Measurements from ENCODE around the gene TAPT1.

The TAPT1 gene

DNA sequence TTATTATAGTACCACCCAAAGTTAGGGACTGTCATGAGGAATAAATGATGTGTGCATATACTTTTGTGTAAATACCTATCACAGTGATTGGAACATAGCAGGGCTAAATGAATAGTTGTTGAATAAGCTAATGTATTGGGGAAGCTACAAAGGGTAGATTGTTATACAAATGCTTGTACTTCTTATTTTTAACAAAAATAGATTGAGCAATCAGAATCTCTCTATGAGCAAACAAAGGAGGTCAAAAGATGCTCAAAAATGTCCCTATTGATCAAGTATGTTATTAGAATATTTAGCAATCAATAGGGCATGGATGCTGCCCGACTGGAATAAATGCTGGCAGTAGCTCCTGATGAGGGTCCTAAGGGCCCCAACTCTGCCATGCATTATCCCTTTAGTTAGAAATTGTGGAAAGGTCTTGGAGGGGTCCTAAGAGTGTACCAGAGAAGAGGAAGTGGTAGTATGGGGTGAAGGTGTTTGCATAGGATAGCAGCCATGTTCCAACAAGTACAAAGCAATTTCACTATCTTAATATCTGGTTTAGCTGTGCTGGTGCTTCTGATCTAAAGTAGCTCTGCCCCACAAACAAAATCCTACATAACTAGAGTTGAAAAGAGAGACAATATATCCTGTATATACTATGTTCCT is 33.1 kb upstream of the TAPT1 start:
- Histone ChIP-seq H3K4me2 (ENCODE audit: low read length) (no peak overlapping the region), H3K27ac (ENCODE audit: low read depth, low read length, poor library complexity, severe bottlenecking) (no peak overlapping the region), H3K4me1 (ENCODE audit: insufficient read depth, low read length, severe bottlenecking) (peaks cover 18% of the 10 kb centered on the region), H3K9me3 (ENCODE audit: low read length) (no peaks in the 10 kb centered on the region), H3K4me3 (ENCODE audit: low read depth, low read length, poor library complexity, severe bottlenecking) (no peak overlapping the region), H3K27me3 (ENCODE audit: insufficient read depth, low read length) (no peaks in the 10 kb centered on the region), H3K79me2 (ENCODE audit: insufficient read depth, low read length) (no peaks in the 10 kb centered on the region), H4K20me1 (ENCODE audit: insufficient read depth, low read length) (no peaks in the 10 kb centered on the region), H3K9ac (ENCODE audit: low read length) (no peak overlapping the region), H2AFZ (ENCODE audit: low read length) (no peak overlapping the region), H3K9me2 (ENCODE audit: low read depth, low read length) (no peaks in the 10 kb centered on the region), H3K36me3 (ENCODE audit: insufficient read depth, low read length) (no peaks in the 10 kb centered on the region), H3F3A (ENCODE audit: insufficient read depth, low read length) (no peaks in the 10 kb centered on the region)
- TF ChIP-seq EZH2 (IDR thresholded peaks at IDR 0.05; ENCODE audit: borderline replicate concordance, low read length), result no peak
- TF ChIP-seq, protein P1, sequence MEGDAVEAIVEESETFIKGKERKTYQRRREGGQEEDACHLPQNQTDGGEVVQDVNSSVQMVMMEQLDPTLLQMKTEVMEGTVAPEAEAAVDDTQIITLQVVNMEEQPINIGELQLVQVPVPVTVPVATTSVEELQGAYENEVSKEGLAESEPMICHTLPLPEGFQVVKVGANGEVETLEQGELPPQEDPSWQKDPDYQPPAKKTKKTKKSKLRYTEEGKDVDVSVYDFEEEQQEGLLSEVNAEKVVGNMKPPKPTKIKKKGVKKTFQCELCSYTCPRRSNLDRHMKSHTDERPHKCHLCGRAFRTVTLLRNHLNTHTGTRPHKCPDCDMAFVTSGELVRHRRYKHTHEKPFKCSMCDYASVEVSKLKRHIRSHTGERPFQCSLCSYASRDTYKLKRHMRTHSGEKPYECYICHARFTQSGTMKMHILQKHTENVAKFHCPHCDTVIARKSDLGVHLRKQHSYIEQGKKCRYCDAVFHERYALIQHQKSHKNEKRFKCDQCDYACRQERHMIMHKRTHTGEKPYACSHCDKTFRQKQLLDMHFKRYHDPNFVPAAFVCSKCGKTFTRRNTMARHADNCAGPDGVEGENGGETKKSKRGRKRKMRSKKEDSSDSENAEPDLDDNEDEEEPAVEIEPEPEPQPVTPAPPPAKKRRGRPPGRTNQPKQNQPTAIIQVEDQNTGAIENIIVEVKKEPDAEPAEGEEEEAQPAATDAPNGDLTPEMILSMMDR (IDR thresholded peaks at IDR 0.05; ENCODE audit: low read length), result no peak

GRCh38 chr4:16257611-16258010 is 31.3 kb upstream of the TAPT1 start:
- H3K4me2 ChIP-seq (ENCODE audit: low read length), result no peak overlapping the region
- H3F3A ChIP-seq (ENCODE audit: insufficient read depth, low read length), result no peaks in the 10 kb centered on the region
- H3K9me2 ChIP-seq (ENCODE audit: low read depth, low read length), result no peaks in the 10 kb centered on the region
- H3K9me3 ChIP-seq (ENCODE audit: low read length), result no peaks in the 10 kb centered on the region
- no peaks in the 10 kb centered on the region for H3K36me3 ChIP-seq (ENCODE audit: insufficient read depth, low read length)
- H2AFZ ChIP-seq (ENCODE audit: low read length), result no peak overlapping the region
- H3K9ac ChIP-seq (ENCODE audit: low read length), result no peak overlapping the region
- no peak overlapping the region for H3K27ac ChIP-seq (ENCODE audit: low read depth, low read length, poor library complexity, severe bottlenecking)
- no peak overlapping the region for H3K4me3 ChIP-seq (ENCODE audit: low read depth, low read length, poor library complexity, severe bottlenecking)
- TF ChIP-seq, protein P1 (IDR thresholded peaks at IDR 0.05; ENCODE audit: low read length), result no peak
- no peak for TF ChIP-seq EZH2 (IDR thresholded peaks at IDR 0.05; ENCODE audit: borderline replicate concordance, low read length)
- H4K20me1 ChIP-seq (ENCODE audit: insufficient read depth, low read length), result no peaks in the 10 kb centered on the region
- H3K27me3 ChIP-seq (ENCODE audit: insufficient read depth, low read length), result no peaks in the 10 kb centered on the region
- peaks cover 16% of the 10 kb centered on the region for H3K4me1 ChIP-seq (ENCODE audit: insufficient read depth, low read length, severe bottlenecking)
- H3K79me2 ChIP-seq (ENCODE audit: insufficient read depth, low read length), result no peaks in the 10 kb centered on the region

DNA sequence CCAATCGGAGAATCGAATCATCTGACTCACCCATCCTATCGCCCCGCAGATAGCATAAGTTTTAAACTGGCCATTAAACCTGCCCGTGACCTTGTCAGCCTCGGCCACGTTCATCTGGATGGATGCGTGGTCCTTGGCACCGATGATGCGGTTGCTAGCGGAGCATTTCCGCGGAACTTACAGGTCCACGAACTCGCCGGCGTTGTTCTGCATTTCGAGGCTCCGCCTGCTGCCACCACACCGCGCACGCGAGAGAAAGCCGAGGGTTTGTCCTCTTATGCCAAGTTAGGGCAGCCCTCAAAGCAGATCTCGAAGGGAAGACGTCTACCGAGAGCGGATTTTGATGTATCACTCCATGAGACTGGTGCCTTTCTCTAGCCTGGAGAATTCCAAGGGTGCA is 30.1 kb upstream of the TAPT1 start:
- H4K20me1 ChIP-seq (ENCODE audit: insufficient read depth, low read length), result no peaks in the 10 kb centered on the region
- no peak overlapping the region for H3K4me3 ChIP-seq (ENCODE audit: low read depth, low read length, poor library complexity, severe bottlenecking)
- H3K9ac ChIP-seq (ENCODE audit: low read length), result no peak overlapping the region
- H3F3A ChIP-seq (ENCODE audit: insufficient read depth, low read length), result no peaks in the 10 kb centered on the region
- H3K9me2 ChIP-seq (ENCODE audit: low read depth, low read length), result no peaks in the 10 kb centered on the region
- H2AFZ ChIP-seq (ENCODE audit: low read length), result no peak overlapping the region
- peaks cover 3% of the 10 kb centered on the region for H3K4me1 ChIP-seq (ENCODE audit: insufficient read depth, low read length, severe bottlenecking)
- H3K36me3 ChIP-seq (ENCODE audit: insufficient read depth, low read length), result no peaks in the 10 kb centered on the region
- no peaks in the 10 kb centered on the region for H3K79me2 ChIP-seq (ENCODE audit: insufficient read depth, low read length)
- H3K9me3 ChIP-seq (ENCODE audit: low read length), result no peaks in the 10 kb centered on the region
- H3K27ac ChIP-seq (ENCODE audit: low read depth, low read length, poor library complexity, severe bottlenecking), result no peak overlapping the region
- no peak overlapping the region for H3K4me2 ChIP-seq (ENCODE audit: low read length)
- no peak for TF ChIP-seq EZH2 (IDR thresholded peaks at IDR 0.05; ENCODE audit: borderline replicate concordance, low read length)
- TF ChIP-seq, protein P1 (IDR thresholded peaks at IDR 0.05; ENCODE audit: low read length), result no peak
- H3K27me3 ChIP-seq (ENCODE audit: insufficient read depth, low read length), result no peaks in the 10 kb centered on the region

All from OCI-LY1 (cell line).